ENCODE data around the gene MS4A6E. TPM values are rescaled to one million over a fixed set of nuclear protein-coding genes. Genes with fewer than 3 reads are reported as not detected.

The MS4A6E gene
- total RNA-seq, 1 experiment from 2014 or later = not detected

- no peak for DNase-seq (ENCODE audit: extremely low read depth, low read depth)
Observed at GRCh38 chr11:60371386-60371785, 44.3 kb downstream of the MS4A6E start.

GRCh38 chr11:60371854-60372253, 44.8 kb downstream of the MS4A6E start:
- DNase-seq (ENCODE audit: extremely low read depth, low read depth) = no peak

- no peak for DNase-seq (ENCODE audit: extremely low read depth, low read depth)
Observed at GRCh38 chr11:60372767-60373166, 45.7 kb downstream of the MS4A6E start.

- no peak for DNase-seq (ENCODE audit: extremely low read depth, low read depth)
Observed at GRCh38 chr11:60375316-60375715, 48.3 kb downstream of the MS4A6E start.

- no peak for DNase-seq (ENCODE audit: extremely low read depth, low read depth)
Observed at GRCh38 chr11:60376601-60377000, 49.5 kb downstream of the MS4A6E start.

GRCh38 chr11:60377401-60378136, 50.5 kb downstream of the MS4A6E start:
- DNase-seq (ENCODE audit: extremely low read depth, low read depth) = no peak

- no peak for DNase-seq (ENCODE audit: extremely low read depth, low read depth)
Observed at GRCh38 chr11:60378354-60378753, 51.3 kb downstream of the MS4A6E start, which contains the start of gene MS4A7. Gene MS4A7, plus strand, starts transcription at chr11:60378532. Its CDS starts 4,610 bp downstream, at chr11:60383142.

GRCh38 chr11:60389279-60389910, 62.3 kb downstream of the MS4A6E start:
- DNase-seq (ENCODE audit: extremely low read depth, low read depth) = no peak

- DNase-seq (ENCODE audit: extremely low read depth, low read depth) = no peak
Observed at GRCh38 chr11:60390419-60390818, 63.4 kb downstream of the MS4A6E start.

Other genes starting within 250 kb of the MS4A6E start
- not detected in 2 replicates for gene MS4A2, start 238.6 kb upstream of the MS4A6E start, total RNA-seq (2014; rRNA removed; shearing (Covaris generic))
- not detected in 2 replicates for gene MS4A6A, start 144.2 kb upstream of the MS4A6E start, total RNA-seq (2014; rRNA removed; shearing (Covaris generic))
- not detected in 2 replicates for gene MS4A4E, start 84.1 kb upstream of the MS4A6E start, total RNA-seq (2014; rRNA removed; shearing (Covaris generic))
- gene MS4A4A, start 46.6 kb upstream of the MS4A6E start, total RNA-seq (2014; rRNA removed; shearing (Covaris generic)) = not detected in 2 replicates
- not detected in 2 replicates for gene MS4A7, start 51.3 kb downstream of the MS4A6E start, total RNA-seq (2014; rRNA removed; shearing (Covaris generic))
- not detected in 2 replicates for gene MS4A14, start 69.2 kb downstream of the MS4A6E start, total RNA-seq (2014; rRNA removed; shearing (Covaris generic))
- gene MS4A5, start 102.3 kb downstream of the MS4A6E start, total RNA-seq (2014; rRNA removed; shearing (Covaris generic)) = not detected in 2 replicates
- not detected in 2 replicates for gene MS4A1, start 128.6 kb downstream of the MS4A6E start, total RNA-seq (2014; rRNA removed; shearing (Covaris generic))
- not detected in 2 replicates for gene MS4A12, start 165.5 kb downstream of the MS4A6E start, total RNA-seq (2014; rRNA removed; shearing (Covaris generic))
- gene MS4A13, start 188.1 kb downstream of the MS4A6E start, total RNA-seq (2014; rRNA removed; shearing (Covaris generic)) = not detected in 2 replicates